HFFc6 (cell line): Measurements from ENCODE around the gene ANKH. TPM values are rescaled to one million over a fixed set of nuclear protein-coding genes. Genes with fewer than 3 reads are reported as not detected.

ENCODE experiments used
- DNase-seq: peaks from one replicate; pipeline ENCODE4 v3.0.0-alpha.2; 2018
- H3K27ac Mint-ChIP-seq: 2 replicates; pipeline ENCODE4 v1.8.0; 2020; ENCODE audit warnings: mild to moderate bottlenecking, mixed read lengths
- H3K27me3 Mint-ChIP-seq: 2 replicates; pipeline ENCODE4 v1.8.0; 2021; ENCODE audit warnings: mild to moderate bottlenecking, moderate library complexity, mixed read lengths; ENCODE audit not compliant: insufficient read depth
- H3K36me3 Mint-ChIP-seq: 2 replicates; pipeline ENCODE4 v1.8.0; 2021; ENCODE audit warnings: low read depth, mixed read lengths
- H3K4me1 Mint-ChIP-seq: 2 replicates; pipeline ENCODE4 v1.8.0; 2020; ENCODE audit warnings: low read depth, mixed read lengths
- H3K4me3 Mint-ChIP-seq: 2 replicates; pipeline ENCODE4 v1.8.0; 2020; ENCODE audit warnings: mild to moderate bottlenecking, moderate library complexity, mixed read lengths
- H3K9me3 Mint-ChIP-seq: 2 replicates; pipeline ENCODE4 v1.8.0; 2020; ENCODE audit warnings: mild to moderate bottlenecking, mixed read lengths
- total RNA-seq, 6 experiments: library from RNA; stranded (reverse); fragmentation: NEBNext Ultra II Directional; extraction: Animal tissue kit (Norgen Biotek cat#: 25700); gene quantifications; 2 replicates in 1 of 6; 3 replicates in 5 of 6; pipeline ENCODE4 v1.2.3, GENCODE V29; 2021
- TF ChIP-seq, protein P1 (sequence below): fragments of 200-600 bp; sonication (generic); IDR thresholded peaks from 2 replicates; pipeline ENCODE4 v1.5.0; 2021; ENCODE audit warnings: antibody characterized with exemption, mild to moderate bottlenecking

ANKH gene
- total RNA-seq, 6 experiments from 2014 or later = 32.5 to 35.7 (median 33.0) TPM

DNA sequence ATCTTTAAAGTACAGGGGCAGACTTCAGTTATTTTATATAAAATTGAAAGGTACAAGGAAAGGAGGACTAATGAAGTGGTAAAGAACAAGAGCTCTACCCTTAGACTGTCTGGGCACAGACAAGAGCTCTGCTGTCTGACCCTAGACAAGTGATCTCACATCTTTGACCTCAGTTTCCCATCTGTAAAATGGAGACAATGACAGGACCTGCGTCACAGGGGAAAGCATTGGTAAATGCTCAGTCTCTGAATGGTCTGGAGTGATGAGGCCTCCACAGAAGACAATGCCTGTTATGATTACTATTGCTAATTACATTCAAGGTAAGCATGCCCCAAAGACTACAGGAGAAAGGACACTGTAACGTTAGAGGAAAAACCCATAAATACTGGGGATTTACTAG is 37.5 kb downstream of the ANKH start:
- TF ChIP-seq, protein P1, sequence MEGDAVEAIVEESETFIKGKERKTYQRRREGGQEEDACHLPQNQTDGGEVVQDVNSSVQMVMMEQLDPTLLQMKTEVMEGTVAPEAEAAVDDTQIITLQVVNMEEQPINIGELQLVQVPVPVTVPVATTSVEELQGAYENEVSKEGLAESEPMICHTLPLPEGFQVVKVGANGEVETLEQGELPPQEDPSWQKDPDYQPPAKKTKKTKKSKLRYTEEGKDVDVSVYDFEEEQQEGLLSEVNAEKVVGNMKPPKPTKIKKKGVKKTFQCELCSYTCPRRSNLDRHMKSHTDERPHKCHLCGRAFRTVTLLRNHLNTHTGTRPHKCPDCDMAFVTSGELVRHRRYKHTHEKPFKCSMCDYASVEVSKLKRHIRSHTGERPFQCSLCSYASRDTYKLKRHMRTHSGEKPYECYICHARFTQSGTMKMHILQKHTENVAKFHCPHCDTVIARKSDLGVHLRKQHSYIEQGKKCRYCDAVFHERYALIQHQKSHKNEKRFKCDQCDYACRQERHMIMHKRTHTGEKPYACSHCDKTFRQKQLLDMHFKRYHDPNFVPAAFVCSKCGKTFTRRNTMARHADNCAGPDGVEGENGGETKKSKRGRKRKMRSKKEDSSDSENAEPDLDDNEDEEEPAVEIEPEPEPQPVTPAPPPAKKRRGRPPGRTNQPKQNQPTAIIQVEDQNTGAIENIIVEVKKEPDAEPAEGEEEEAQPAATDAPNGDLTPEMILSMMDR = no peak
- no peaks in the 10 kb centered on the region for H3K36me3 Mint-ChIP-seq
- DNase-seq = no peak
- H3K4me1 Mint-ChIP-seq = peaks cover 8% of the 10 kb centered on the region
- H3K27me3 Mint-ChIP-seq = no peaks in the 10 kb centered on the region
- H3K27ac Mint-ChIP-seq = no peak overlapping the region
- no peaks in the 10 kb centered on the region for H3K9me3 Mint-ChIP-seq
- no peak overlapping the region for H3K4me3 Mint-ChIP-seq

DNA sequence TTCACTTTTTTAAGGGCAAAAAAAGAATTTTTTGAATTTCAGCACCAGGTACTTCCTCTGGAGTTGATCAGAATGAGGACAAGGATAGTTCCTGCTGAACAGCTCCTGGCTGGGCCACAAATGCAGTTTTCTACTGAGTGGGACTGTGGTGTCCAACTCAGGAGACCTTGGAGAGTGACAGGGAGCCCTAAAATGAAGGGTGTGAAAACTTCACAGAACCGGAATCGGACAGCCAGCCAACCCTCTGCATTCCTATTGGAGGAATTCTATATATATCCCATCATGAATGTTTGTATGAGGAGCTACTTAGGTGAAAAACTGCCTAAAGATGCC is 40.6 kb downstream of the ANKH start:
- H3K4me1 Mint-ChIP-seq = peaks cover 8% of the 10 kb centered on the region
- H3K9me3 Mint-ChIP-seq = no peaks in the 10 kb centered on the region
- TF ChIP-seq, protein P1 = no peak
- no peak overlapping the region for H3K4me3 Mint-ChIP-seq
- DNase-seq = no peak
- H3K36me3 Mint-ChIP-seq = no peaks in the 10 kb centered on the region; the same call in 1 of the 2 replicates
- H3K27me3 Mint-ChIP-seq = no peaks in the 10 kb centered on the region
- H3K27ac Mint-ChIP-seq = no peak overlapping the region

DNA sequence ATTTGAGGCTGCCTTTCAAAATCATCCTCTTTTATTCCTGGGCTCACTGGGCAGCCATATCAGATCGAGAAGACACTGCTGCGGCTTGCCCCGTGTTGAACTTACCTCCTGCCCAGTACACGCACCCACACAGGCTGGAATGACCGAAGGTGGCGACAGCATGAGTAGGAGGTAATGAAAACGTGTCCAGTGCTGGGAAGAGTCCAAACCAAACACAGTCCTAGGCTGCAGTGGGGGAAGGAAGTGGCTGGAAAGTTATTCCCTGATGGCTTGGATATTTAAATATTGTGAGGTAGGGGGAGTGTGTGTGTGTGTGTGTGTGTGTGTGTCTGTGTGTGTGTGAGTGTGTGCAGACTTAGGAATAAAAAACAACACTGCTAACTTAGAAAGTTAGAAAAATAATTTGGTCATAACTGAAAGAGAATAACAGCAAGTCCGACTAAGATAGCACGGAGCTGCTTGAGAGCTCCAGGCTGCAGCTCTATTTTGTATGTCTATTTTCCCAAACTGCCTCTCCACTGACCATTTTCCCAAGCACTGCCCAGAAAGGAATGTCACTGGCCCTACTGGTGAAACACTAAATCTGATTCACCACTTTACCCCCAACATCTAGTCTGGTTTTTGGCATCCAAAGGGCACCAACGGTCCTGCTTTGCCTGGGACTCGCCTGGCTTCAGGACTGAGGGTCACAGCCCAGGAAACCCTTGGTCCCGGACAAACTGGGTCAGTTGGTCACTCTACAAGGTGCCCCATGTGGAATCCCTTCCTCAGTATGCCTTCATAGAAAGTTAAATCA is 41.2 kb downstream of the ANKH start:
- no peak for DNase-seq
- H3K36me3 Mint-ChIP-seq = no peaks in the 10 kb centered on the region; the same call in 1 of the 2 replicates
- no peaks in the 10 kb centered on the region for H3K27me3 Mint-ChIP-seq
- no peaks in the 10 kb centered on the region for H3K9me3 Mint-ChIP-seq
- H3K27ac Mint-ChIP-seq = no peak overlapping the region
- H3K4me1 Mint-ChIP-seq = peaks cover 6% of the 10 kb centered on the region
- TF ChIP-seq, protein P1 = no peak
- H3K4me3 Mint-ChIP-seq = no peak overlapping the region

DNA sequence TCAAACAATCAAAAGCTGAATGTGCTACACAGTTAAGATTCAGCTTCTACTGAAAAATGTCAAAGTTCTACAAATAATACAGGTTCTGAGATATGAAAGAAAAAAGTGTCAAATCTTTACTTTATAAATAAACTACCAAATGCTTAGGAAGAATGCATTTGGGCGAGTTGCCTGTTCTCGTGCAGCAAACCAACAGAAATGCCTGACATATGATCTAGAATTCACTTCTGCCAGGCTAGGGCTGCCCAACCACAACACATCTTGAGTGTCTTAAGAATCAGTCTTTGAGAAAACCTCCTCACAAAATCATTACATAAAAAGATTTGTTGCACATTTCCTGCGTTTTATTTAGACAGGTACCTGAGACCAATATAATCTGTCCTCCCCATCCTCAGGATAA is 42.2 kb downstream of the ANKH start:
- H3K4me3 Mint-ChIP-seq = no peak overlapping the region
- H3K4me1 Mint-ChIP-seq = no peaks in the 10 kb centered on the region
- no peaks in the 10 kb centered on the region for H3K27me3 Mint-ChIP-seq
- H3K27ac Mint-ChIP-seq = no peak overlapping the region
- DNase-seq = no peak
- TF ChIP-seq, protein P1 = no peak
- no peaks in the 10 kb centered on the region for H3K9me3 Mint-ChIP-seq
- H3K36me3 Mint-ChIP-seq = no peaks in the 10 kb centered on the region; the same call in 1 of the 2 replicates

DNA sequence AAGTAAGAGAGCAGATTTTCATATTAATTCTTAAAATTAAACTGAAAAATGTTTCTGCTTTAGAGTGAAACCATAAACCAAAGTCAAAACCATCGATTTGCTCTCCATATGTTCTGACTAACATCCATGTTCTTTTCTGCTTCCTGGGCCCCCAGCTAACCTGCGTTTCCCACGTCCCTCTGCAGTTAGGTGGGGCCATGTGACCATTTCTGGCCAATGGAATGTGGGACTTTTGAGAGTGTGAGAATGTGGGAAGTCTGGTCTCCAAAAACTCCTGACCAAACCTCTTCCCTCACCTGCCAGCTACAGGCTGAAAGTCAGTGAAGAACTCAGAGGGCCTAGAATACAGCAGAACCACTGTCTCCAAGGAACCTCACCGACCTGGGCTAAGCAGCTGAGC is 44.9 kb downstream of the ANKH start:
- no peaks in the 10 kb centered on the region for H3K27me3 Mint-ChIP-seq
- no peak overlapping the region for H3K4me3 Mint-ChIP-seq
- H3K4me1 Mint-ChIP-seq = peaks cover 14% of the 10 kb centered on the region
- no peak overlapping the region for H3K27ac Mint-ChIP-seq
- no peaks in the 10 kb centered on the region; the same call in 1 of the 2 replicates for H3K36me3 Mint-ChIP-seq
- TF ChIP-seq, protein P1 = no peak
- H3K9me3 Mint-ChIP-seq = no peaks in the 10 kb centered on the region
- no peak for DNase-seq
